GM23248 (cell line): ENCODE measurements around the gene CEP63.

Experiments used
- EZH2 ChIP-seq: fragments of 200-600 bp; sonication (generic); IDR thresholded peaks from 2 replicates; pipeline ENCODE4 v1.6.1; 2018; ENCODE audit warnings: antibody characterized with exemption, mild to moderate bottlenecking; ENCODE audit not compliant: insufficient read depth, poor library complexity, severe bottlenecking
- EZH2phosphoT487 ChIP-seq: fragments of 200-600 bp; sonication (generic); IDR thresholded peaks from 2 replicates; pipeline ENCODE4 v1.6.1; 2018; ENCODE audit warnings: antibody characterized with exemption, moderate library complexity, mild to moderate bottlenecking, low read depth; ENCODE audit not compliant: insufficient read depth

GRCh38 chr3:134482622-134483021 lies 3.2 kb upstream of the CEP63 start:
- TF ChIP-seq EZH2 (no peak), EZH2phosphoT487 (no peak)
